A673 (cell line): Measurements from ENCODE around the gene ADAM8.

Experiments used
- CTCF ChIP-seq: fragments of 300-800, 200-600 bp; sonication (generic); conservative IDR thresholded peaks from 2 replicates; pipeline ENCODE4 v1.5.1; 2017; ENCODE audit warnings: low read depth, mild to moderate bottlenecking, antibody characterized with exemption, low read length, moderate library complexity, mixed read lengths
- EZH2 ChIP-seq: fragments of 200-600 bp; sonication (generic); IDR thresholded peaks from 2 replicates; pipeline ENCODE4 v1.6.1; 2017; ENCODE audit warnings: borderline replicate concordance, low read depth, mild to moderate bottlenecking, mixed read lengths, antibody characterized with exemption, low read length; ENCODE audit not compliant: poor library complexity, severe bottlenecking

GRCh38 chr10:133251388-133252222, 25.1 kb downstream of the ADAM8 start:
- TF ChIP-seq CTCF (no peak), EZH2 (no peak)
